SU-DHL-6 (cell line): ENCODE measurements around the gene STYXL1.

Experiments used
- EZH2phosphoT487 ChIP-seq: fragments of 200-600 bp; sonication (generic), shearing (Covaris generic); conservative IDR thresholded peaks from 2 replicates; pipeline ENCODE4 v1.6.1; 2018; ENCODE audit warnings: mild to moderate bottlenecking, antibody characterized with exemption, low read length, moderate library complexity, mixed read lengths
- TF ChIP-seq, protein P1 (sequence below): fragments of 200-600 bp; sonication (generic); IDR thresholded peaks from one replicate; pipeline ENCODE4 v1.5.1; 2017; ENCODE audit warnings: antibody characterized with exemption, mild to moderate bottlenecking, low read length, moderate library complexity; ENCODE audit not compliant: insufficient read depth, poor library complexity, severe bottlenecking

DNA sequence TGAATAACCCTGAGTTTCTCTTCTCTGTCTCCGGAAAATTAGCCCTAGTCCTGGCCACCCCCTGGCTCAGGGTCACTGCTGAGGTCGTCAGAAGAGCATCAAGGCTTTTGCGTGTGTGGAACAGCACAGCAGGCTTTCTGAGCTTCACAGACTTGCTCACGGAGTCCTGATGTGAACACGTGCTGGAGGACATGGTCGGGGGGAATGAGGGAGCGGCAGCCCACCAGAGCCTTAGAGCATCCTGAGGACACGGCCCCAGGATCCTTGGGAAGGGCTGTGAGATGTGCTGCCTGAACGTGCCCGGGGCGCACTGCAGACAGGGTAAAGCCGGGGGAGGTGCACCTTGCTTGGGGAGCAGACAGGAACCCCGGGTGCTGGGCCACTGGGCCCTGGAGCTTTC is 82.2 kb downstream of the STYXL1 start:
- TF ChIP-seq, protein P1, sequence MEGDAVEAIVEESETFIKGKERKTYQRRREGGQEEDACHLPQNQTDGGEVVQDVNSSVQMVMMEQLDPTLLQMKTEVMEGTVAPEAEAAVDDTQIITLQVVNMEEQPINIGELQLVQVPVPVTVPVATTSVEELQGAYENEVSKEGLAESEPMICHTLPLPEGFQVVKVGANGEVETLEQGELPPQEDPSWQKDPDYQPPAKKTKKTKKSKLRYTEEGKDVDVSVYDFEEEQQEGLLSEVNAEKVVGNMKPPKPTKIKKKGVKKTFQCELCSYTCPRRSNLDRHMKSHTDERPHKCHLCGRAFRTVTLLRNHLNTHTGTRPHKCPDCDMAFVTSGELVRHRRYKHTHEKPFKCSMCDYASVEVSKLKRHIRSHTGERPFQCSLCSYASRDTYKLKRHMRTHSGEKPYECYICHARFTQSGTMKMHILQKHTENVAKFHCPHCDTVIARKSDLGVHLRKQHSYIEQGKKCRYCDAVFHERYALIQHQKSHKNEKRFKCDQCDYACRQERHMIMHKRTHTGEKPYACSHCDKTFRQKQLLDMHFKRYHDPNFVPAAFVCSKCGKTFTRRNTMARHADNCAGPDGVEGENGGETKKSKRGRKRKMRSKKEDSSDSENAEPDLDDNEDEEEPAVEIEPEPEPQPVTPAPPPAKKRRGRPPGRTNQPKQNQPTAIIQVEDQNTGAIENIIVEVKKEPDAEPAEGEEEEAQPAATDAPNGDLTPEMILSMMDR, result no peak
- TF ChIP-seq EZH2phosphoT487, result no peak
